Lung (tissue), 10 donors: Measurements from ENCODE around the gene FCGR1A. TPM values are rescaled to one million over a fixed set of nuclear protein-coding genes. Genes with fewer than 3 reads are reported as not detected.
"Not testable (repeated sequence)": the region's sequence is repeated elsewhere in the genome, so short reads cannot be mapped to it uniquely, and the experiment has no call there.

ENCODE experiments used
- ATAC-seq: fragments of 200-7000 bp; cut with Tn5 transposase; one replicate; pipeline ENCODE4 v1.9.1; 2020; ENCODE audit warnings: moderate number of reproducible peaks; ENCODE audit not compliant: insufficient read depth, low FRiP score
- DNase-seq, 3 donors: peaks; one replicate each; pipeline ENCODE4 v3.0.0-alpha.2; 2013 to 2017
- H3K27ac ChIP-seq, 2 donors: one replicate each; pipeline ENCODE4 v1.5.1; 2013; ENCODE audit warnings: mild to moderate bottlenecking in 2 of 2, moderate library complexity in 2 of 2, control low read depth in 1 of 2, inconsistent platforms in 1 of 2, low read depth in 1 of 2, low read length in 1 of 2
- H3K27me3 ChIP-seq, 3 donors: one replicate each; pipeline ENCODE4 v1.5.1; 2013; ENCODE audit warnings: low read length in 2 of 3; ENCODE audit not compliant: control insufficient read depth in 3 of 3, insufficient read depth in 3 of 3
- H3K36me3 ChIP-seq, 4 donors: one replicate each; pipeline ENCODE4 v1.5.1; 2013; ENCODE audit warnings: low read length in 4 of 4, mild to moderate bottlenecking in 1 of 4, moderate library complexity in 1 of 4; ENCODE audit not compliant: control insufficient read depth in 4 of 4, insufficient read depth in 4 of 4
- H3K4me1 ChIP-seq, 5 donors: one replicate each; pipeline ENCODE4 v1.5.1; 2013; ENCODE audit warnings: low read length in 5 of 5, mild to moderate bottlenecking in 2 of 5, moderate library complexity in 1 of 5; ENCODE audit not compliant: control insufficient read depth in 5 of 5, insufficient read depth in 5 of 5
- H3K4me3 ChIP-seq: one replicate; pipeline ENCODE4 v1.5.1; 2013; ENCODE audit warnings: mild to moderate bottlenecking, control low read depth, moderate library complexity
- H3K9ac ChIP-seq, 2 donors: one replicate each; pipeline ENCODE4 v1.5.1; 2013; ENCODE audit warnings: low read length in 2 of 2, control low read depth in 1 of 2; ENCODE audit not compliant: insufficient read depth in 1 of 2
- H3K9me3 ChIP-seq, 4 donors: one replicate each; pipeline ENCODE4 v1.5.1; 2013; ENCODE audit warnings: low read length in 3 of 4, mild to moderate bottlenecking in 1 of 4, moderate library complexity in 1 of 4; ENCODE audit not compliant: control insufficient read depth in 4 of 4, insufficient read depth in 3 of 4
- WGBS, 2 donors: extraction: QIAGEN DNeasy Blood & Tissue Kit; methylation state at CpG; one replicate each; pipeline ENCODE4 v1.1.7; 2013; 5-methylcytosine and 5-hydroxymethylcytosine counted together
- polyA plus RNA-seq, 2 donors: library from polyadenylated mRNA; stranded (reverse); fragments of 200-250 nt; gene quantifications; one replicate each; pipeline ENCODE4 v1.2.1, GENCODE V29; 2013
- total RNA-seq, 2 donors: library from RNA; depleted of rRNA in 1 of 2; stranded (reverse); fragments of >200 nt in 1 of 2; gene quantifications; one replicate each; pipeline ENCODE4 v1.2.1, GENCODE V29; 2014 to 2021
- donor health status: Bipolar disorder and iron deficiency.
- donor health status: healthy.
- donor health status: DM: yes; HTN: yes; CAD: no.

Gene FCGR1A
- total and polyA plus RNA-seq, 4 donors: 11.5 to 94.4 (median 51.9) TPM

GRCh38 chr1:149812893-149813801, 30.7 kb downstream of the FCGR1A start:
- H3K9me3 ChIP-seq, H3K36me3 ChIP-seq, H3K4me1 ChIP-seq, H3K27me3 ChIP-seq: not testable (repeated sequence)
- DNase-seq: peak; percentile 73 to 92 (median 87)
- ATAC-seq: peak; percentile 47
- Histone ChIP-seq H3K4me3 (peak overlapping the region; percentile 31), H3K9ac (peak overlapping the region; percentile 32 to 55), H3K27ac (peak overlapping the region; percentile 63 to 83)
- 0 to 2% methylated on average over 30 to 52 of the region's 62 CpGs for WGBS, 2 donors

GRCh38 chr1:149820387-149820786, 37.9 kb downstream of the FCGR1A start:
- ATAC-seq, H3K27me3 ChIP-seq, H3K4me3 ChIP-seq, H3K27ac ChIP-seq, H3K36me3 ChIP-seq, H3K9ac ChIP-seq, H3K4me1 ChIP-seq, H3K9me3 ChIP-seq, DNase-seq: not testable (repeated sequence)
- 94 to 96% methylated on average over 2 to 3 of the region's 5 CpGs for WGBS, 2 donors

GRCh38 chr1:149826555-149826954, 44.1 kb downstream of the FCGR1A start:
- H3K4me1 ChIP-seq, H3K9me3 ChIP-seq, DNase-seq, H3K4me3 ChIP-seq, H3K36me3 ChIP-seq, H3K27me3 ChIP-seq, ATAC-seq, H3K27ac ChIP-seq, H3K9ac ChIP-seq: not testable (repeated sequence)
- no CpG with 5 or more reads among the region's 2 CpGs for WGBS, 2 donors

- H3K4me3 ChIP-seq, H3K4me1 ChIP-seq, H3K27me3 ChIP-seq, H3K36me3 ChIP-seq, H3K9me3 ChIP-seq, H3K9ac ChIP-seq, DNase-seq, H3K27ac ChIP-seq: not testable (repeated sequence)
- no CpG with 5 or more reads among the region's 32 CpGs for WGBS, 2 donors
- peak; percentile 23 for ATAC-seq
These were observed 49.3 kb downstream of the FCGR1A start for GRCh38 chr1:149831764-149832315.

- not testable (repeated sequence) for H3K27ac ChIP-seq, H3K9me3 ChIP-seq, H3K27me3 ChIP-seq, H3K4me3 ChIP-seq, DNase-seq, H3K4me1 ChIP-seq, H3K36me3 ChIP-seq, H3K9ac ChIP-seq
- WGBS, 2 donors: no CpG with 5 or more reads among the region's 55 CpGs
- peak; percentile 92 for ATAC-seq
These were observed 50.0 kb downstream of the FCGR1A start for GRCh38 chr1:149832316-149833126.

GRCh38 chr1:149833144-149833543, 50.6 kb downstream of the FCGR1A start:
- H3K36me3 ChIP-seq, H3K27ac ChIP-seq, DNase-seq, H3K4me1 ChIP-seq, H3K4me3 ChIP-seq, ATAC-seq, H3K9me3 ChIP-seq, H3K27me3 ChIP-seq, H3K9ac ChIP-seq: not testable (repeated sequence)
- no CpG with 5 or more reads among the region's 15 CpGs for WGBS, 2 donors

- DNase-seq, H3K36me3 ChIP-seq, H3K9me3 ChIP-seq, H3K27me3 ChIP-seq, H3K27ac ChIP-seq, H3K4me3 ChIP-seq, H3K9ac ChIP-seq: not testable (repeated sequence)
- peaks cover 0 to 25% (median 7%) of the 10 kb centered on the region in 5 donors for H3K4me1 ChIP-seq
- peak; percentile 32 for ATAC-seq
- WGBS, 2 donors: no CpG with 5 or more reads among the region's 26 CpGs
These were observed 58.7 kb downstream of the FCGR1A start for GRCh38 chr1:149841149-149841548.
